Measurements from ENCODE around the gene METTL8.
A peak's percentile ranks its signal among the peaks of the same experiment; 100 is the strongest.
"Not testable (repeated sequence)": the region's sequence is repeated elsewhere in the genome, so short reads cannot be mapped to it uniquely, and the experiment has no call there.

Gene METTL8

GRCh38 chr2:171322928-171323327 is 110.9 kb downstream of the METTL8 start:
- Mint-ChIP-seq H3K4me3 (no peak overlapping the region), H3K27ac (no peak overlapping the region), H3K4me1 (ENCODE audit: low read depth) (peaks cover 52% of the 10 kb centered on the region), H3K9me3 (ENCODE audit: low read depth) (no peaks in the 10 kb centered on the region), H3K36me3 (peaks cover 24% of the 10 kb centered on the region), H3K27me3 (no peaks in the 10 kb centered on the region)

GRCh38 chr2:171320731-171321130 is 113.1 kb downstream of the METTL8 start:
- no peaks in the 10 kb centered on the region for H3K9me3 Mint-ChIP-seq (ENCODE audit: low read depth)
- H3K4me1 Mint-ChIP-seq (ENCODE audit: low read depth): peaks cover 39% of the 10 kb centered on the region
- no peak overlapping the region for H3K4me3 Mint-ChIP-seq
- peaks cover 20% of the 10 kb centered on the region for H3K36me3 Mint-ChIP-seq
- H3K27ac Mint-ChIP-seq: peak overlapping the region; percentile 97
- H3K27me3 Mint-ChIP-seq: no peaks in the 10 kb centered on the region

- Mint-ChIP-seq H3K27ac (peak overlapping the region; percentile 97), H3K27me3 (no peaks in the 10 kb centered on the region), H3K9me3 (ENCODE audit: low read depth) (no peaks in the 10 kb centered on the region), H3K36me3 (peaks cover 20% of the 10 kb centered on the region), H3K4me3 (peak overlapping the region; percentile 68), H3K4me1 (ENCODE audit: low read depth) (peaks cover 35% of the 10 kb centered on the region)
These were observed 113.6 kb downstream of the METTL8 start for GRCh38 chr2:171320208-171320621.

- H3K36me3 Mint-ChIP-seq: peaks cover 18% of the 10 kb centered on the region
These were observed 114.5 kb downstream of the METTL8 start for GRCh38 chr2:171319164-171319810.

GRCh38 chr2:171318463-171318934 is 115.3 kb downstream of the METTL8 start:
- peak overlapping the region; percentile 97 for H3K27ac Mint-ChIP-seq
- no peaks in the 10 kb centered on the region for H3K9me3 Mint-ChIP-seq (ENCODE audit: low read depth)
- peak overlapping the region; percentile 68 for H3K4me3 Mint-ChIP-seq
- peaks cover 35% of the 10 kb centered on the region for H3K4me1 Mint-ChIP-seq (ENCODE audit: low read depth)
- H3K36me3 Mint-ChIP-seq: peaks cover 14% of the 10 kb centered on the region
- no peaks in the 10 kb centered on the region for H3K27me3 Mint-ChIP-seq

More at GRCh38 chr2:171319164-171319810, 114.5 kb downstream of the METTL8 start:
- Mint-ChIP-seq H3K4me1 (ENCODE audit: low read depth) (peaks cover 35% of the 10 kb centered on the region), H3K27me3 (no peaks in the 10 kb centered on the region), H3K9me3 (ENCODE audit: low read depth) (no peaks in the 10 kb centered on the region), H3K27ac (peak overlapping the region; percentile 97), H3K4me3 (peak overlapping the region; percentile 68)

- no peak overlapping the region for H3K4me3 Mint-ChIP-seq
These were observed 116.2 kb downstream of the METTL8 start for GRCh38 chr2:171317492-171318125.

GRCh38 chr2:171316755-171317337 is 116.9 kb downstream of the METTL8 start:
- H3K27ac Mint-ChIP-seq: no peak overlapping the region
- H3K4me3 Mint-ChIP-seq: no peak overlapping the region
- peaks cover 15% of the 10 kb centered on the region for H3K36me3 Mint-ChIP-seq
- no peaks in the 10 kb centered on the region for H3K27me3 Mint-ChIP-seq
- H3K4me1 Mint-ChIP-seq (ENCODE audit: low read depth): peaks cover 35% of the 10 kb centered on the region
- peaks cover 2% of the 10 kb centered on the region for H3K9me3 Mint-ChIP-seq (ENCODE audit: low read depth)

More at GRCh38 chr2:171317492-171318125, 116.2 kb downstream of the METTL8 start:
- Mint-ChIP-seq H3K36me3 (peaks cover 13% of the 10 kb centered on the region), H3K27me3 (no peaks in the 10 kb centered on the region), H3K27ac (peak overlapping the region; percentile 97), H3K9me3 (ENCODE audit: low read depth) (no peaks in the 10 kb centered on the region), H3K4me1 (ENCODE audit: low read depth) (peaks cover 35% of the 10 kb centered on the region)

- Mint-ChIP-seq H3K9me3 (ENCODE audit: low read depth) (peaks cover 7% of the 10 kb centered on the region), H3K4me3 (no peak overlapping the region), H3K27me3 (no peaks in the 10 kb centered on the region), H3K4me1 (ENCODE audit: low read depth) (peaks cover 35% of the 10 kb centered on the region), H3K36me3 (peaks cover 18% of the 10 kb centered on the region), H3K27ac (no peak overlapping the region)
These were observed 117.6 kb downstream of the METTL8 start for GRCh38 chr2:171316220-171316619.

GRCh38 chr2:171315781-171316180 is 118.0 kb downstream of the METTL8 start:
- H3K4me3 Mint-ChIP-seq: no peak overlapping the region
- H3K9me3 Mint-ChIP-seq (ENCODE audit: low read depth): peaks cover 11% of the 10 kb centered on the region
- H3K27me3 Mint-ChIP-seq: no peaks in the 10 kb centered on the region
- peaks cover 36% of the 10 kb centered on the region for H3K4me1 Mint-ChIP-seq (ENCODE audit: low read depth)
- peaks cover 21% of the 10 kb centered on the region for H3K36me3 Mint-ChIP-seq
- no peak overlapping the region for H3K27ac Mint-ChIP-seq

GRCh38 chr2:171312182-171312581 is 121.6 kb downstream of the METTL8 start:
- H3K27me3 Mint-ChIP-seq; H3K27ac Mint-ChIP-seq; H3K4me3 Mint-ChIP-seq; H3K4me1 Mint-ChIP-seq (ENCODE audit: low read depth): not testable (repeated sequence)
- H3K36me3 Mint-ChIP-seq: peaks cover 22% of the 10 kb centered on the region
- H3K9me3 Mint-ChIP-seq (ENCODE audit: low read depth): peaks cover 14% of the 10 kb centered on the region

GRCh38 chr2:171311589-171311988 is 122.2 kb downstream of the METTL8 start:
- not testable (repeated sequence) for H3K4me1 Mint-ChIP-seq (ENCODE audit: low read depth); H3K27ac Mint-ChIP-seq; H3K27me3 Mint-ChIP-seq; H3K4me3 Mint-ChIP-seq
- peaks cover 14% of the 10 kb centered on the region for H3K9me3 Mint-ChIP-seq (ENCODE audit: low read depth)
- H3K36me3 Mint-ChIP-seq: peaks cover 24% of the 10 kb centered on the region

GRCh38 chr2:171310889-171311288 is 122.9 kb downstream of the METTL8 start:
- Mint-ChIP-seq H3K27me3 (no peaks in the 10 kb centered on the region), H3K27ac (no peak overlapping the region), H3K4me1 (ENCODE audit: low read depth) (peaks cover 2% of the 10 kb centered on the region), H3K4me3 (no peak overlapping the region), H3K36me3 (peaks cover 25% of the 10 kb centered on the region), H3K9me3 (ENCODE audit: low read depth) (peaks cover 14% of the 10 kb centered on the region)

GRCh38 chr2:171309455-171310286 is 124.1 kb downstream of the METTL8 start:
- H3K27me3 Mint-ChIP-seq: no peaks in the 10 kb centered on the region
- H3K36me3 Mint-ChIP-seq: peaks cover 27% of the 10 kb centered on the region
- peaks cover 2% of the 10 kb centered on the region for H3K4me1 Mint-ChIP-seq (ENCODE audit: low read depth)
- H3K4me3 Mint-ChIP-seq: no peak overlapping the region
- H3K27ac Mint-ChIP-seq: no peak overlapping the region
- H3K9me3 Mint-ChIP-seq (ENCODE audit: low read depth): peaks cover 17% of the 10 kb centered on the region

GRCh38 chr2:171308280-171309054 is 125.3 kb downstream of the METTL8 start:
- Mint-ChIP-seq H3K27me3 (no peaks in the 10 kb centered on the region), H3K4me3 (no peak overlapping the region), H3K36me3 (peaks cover 23% of the 10 kb centered on the region), H3K4me1 (ENCODE audit: low read depth) (peaks cover 2% of the 10 kb centered on the region), H3K27ac (no peak overlapping the region), H3K9me3 (ENCODE audit: low read depth) (peaks cover 17% of the 10 kb centered on the region)

Measured in activated naive CD8-positive, alpha-beta T cell (primary cell).